CD4-positive, alpha-beta memory T cell (primary cell): ENCODE results near the gene PAK1. TPM values are rescaled to one million over a fixed set of nuclear protein-coding genes. Genes with fewer than 3 reads are reported as not detected.

ENCODE experiments used
- CTCF ChIA-PET: fragments of 350-600 bp; sonication (Branson Sonifier 250); formaldehyde crosslinking; loops from one replicate; lab custom pipeline; 2021; ENCODE audit warnings: inconsistent platforms; ENCODE audit not compliant: partially characterized antibody; lab: Charles Lee
- POLR2A ChIA-PET: fragments of 350-600 bp; sonication (Branson Sonifier 250); formaldehyde crosslinking; loops from one replicate; lab custom pipeline; 2021; ENCODE audit not compliant: partially characterized antibody; lab: Charles Lee
- DNase-seq, 5 donors: peaks; one replicate each; pipeline versions ENCODE4 v3.0.0 to v3.0.0-alpha.2; 2020 to 2022; ENCODE audit warnings: mixed read lengths in 1 of 5
- H3K27ac ChIP-seq: one replicate; pipeline ENCODE4 v1.7.0; 2013; ENCODE audit warnings: low read depth, low read length
- H3K27me3 ChIP-seq: 2 replicates; pipeline ENCODE4 v1.7.0; 2013; ENCODE audit warnings: mild to moderate bottlenecking, low read length, moderate library complexity; ENCODE audit not compliant: insufficient read depth
- H3K36me3 ChIP-seq: 2 replicates; pipeline ENCODE4 v1.7.0; 2013; ENCODE audit warnings: mild to moderate bottlenecking, low read length, moderate library complexity; ENCODE audit not compliant: insufficient read depth
- H3K4me1 ChIP-seq: 2 replicates; pipeline ENCODE4 v1.7.0; 2013; ENCODE audit warnings: mild to moderate bottlenecking, low read length, moderate library complexity; ENCODE audit not compliant: insufficient read depth
- H3K4me3 ChIP-seq, 2 donors: one replicate each; pipeline ENCODE4 v1.7.0; 2013; ENCODE audit warnings: low read length in 2 of 2, mild to moderate bottlenecking in 1 of 2
- H3K9me3 ChIP-seq, 2 donors: one replicate each; pipeline ENCODE4 v1.7.0; 2013; ENCODE audit warnings: low read length in 2 of 2, control low read depth in 1 of 2; ENCODE audit not compliant: control insufficient read depth in 1 of 2
- H3K27ac Mint-ChIP-seq, 7 donors: one replicate each; pipeline ENCODE4 v1.8.0; 2020 to 2021; ENCODE audit warnings: mixed read lengths in 7 of 7, mild to moderate bottlenecking in 6 of 7, inconsistent platforms in 3 of 7, moderate library complexity in 3 of 7
- H3K27me3 Mint-ChIP-seq, 2 donors: one replicate each; pipeline ENCODE4 v1.8.0; 2020 to 2021; ENCODE audit warnings: mixed read lengths in 2 of 2
- H3K36me3 Mint-ChIP-seq, 2 donors: one replicate each; pipeline ENCODE4 v1.8.0; 2020 to 2021; ENCODE audit warnings: mixed read lengths in 2 of 2, inconsistent platforms in 1 of 2, mild to moderate bottlenecking in 1 of 2
- H3K4me1 Mint-ChIP-seq, 4 donors: one replicate each; pipeline ENCODE4 v1.8.0; 2020 to 2021; ENCODE audit warnings: mixed read lengths in 4 of 4, mild to moderate bottlenecking in 1 of 4
- H3K4me3 Mint-ChIP-seq, 8 donors: one replicate each; pipeline ENCODE4 v1.8.0; 2020 to 2021; ENCODE audit warnings: mixed read lengths in 8 of 8, mild to moderate bottlenecking in 7 of 8, moderate library complexity in 6 of 8, inconsistent platforms in 3 of 8
- H3K9me3 Mint-ChIP-seq, 8 donors: one replicate each; pipeline ENCODE4 v1.8.0; 2020 to 2021; ENCODE audit warnings: mixed read lengths in 8 of 8, mild to moderate bottlenecking in 5 of 8, inconsistent platforms in 3 of 8, moderate library complexity in 1 of 8
- intact Hi-C: fragments of 100-400 bp; cut with micrococcal nuclease; formaldehyde crosslinking; loops from one replicate; pipeline ENCODE4 v1.15.1; 2023
- polyA plus RNA-seq, 2 donors: library from polyadenylated mRNA; unstranded; fragments of 300-500 nt; fragmentation: Illumina TruSeq; gene quantifications; one replicate each; pipeline ENCODE4 v1.2.3, GENCODE V29; 2021
- total RNA-seq, 2 experiments: library from RNA; stranded (reverse); gene quantifications; one replicate each; pipeline ENCODE4 v1.2.3, GENCODE V29; 2021

PAK1 gene
- total and polyA plus RNA-seq, 4 experiments from 2014 or later: 9.3 to 10.4 (median 9.7) TPM

DNA sequence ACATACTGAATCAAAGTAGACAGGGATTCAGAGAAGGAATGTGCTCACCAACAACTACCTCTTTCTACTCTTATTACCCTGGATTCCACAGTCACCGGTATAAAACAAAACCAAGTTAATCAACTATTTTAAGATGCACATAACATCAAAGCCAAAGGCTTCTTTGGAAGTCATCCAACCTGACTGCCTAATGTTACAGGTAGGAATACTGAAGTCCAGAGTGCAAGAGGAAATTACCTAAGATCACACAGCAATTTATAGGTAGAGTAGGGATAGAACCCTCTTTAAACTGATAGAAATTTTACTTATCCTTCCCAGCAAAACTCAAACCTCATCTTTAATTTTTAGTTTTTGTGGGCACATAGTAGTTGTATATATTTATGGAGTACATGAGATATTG lies 76.3 kb downstream of the PAK1 start:
- no peak overlapping the region for H3K27ac Mint-ChIP-seq
- POLR2A ChIA-PET: no interaction called here
- H3K4me3 Mint-ChIP-seq: no peak overlapping the region

DNA sequence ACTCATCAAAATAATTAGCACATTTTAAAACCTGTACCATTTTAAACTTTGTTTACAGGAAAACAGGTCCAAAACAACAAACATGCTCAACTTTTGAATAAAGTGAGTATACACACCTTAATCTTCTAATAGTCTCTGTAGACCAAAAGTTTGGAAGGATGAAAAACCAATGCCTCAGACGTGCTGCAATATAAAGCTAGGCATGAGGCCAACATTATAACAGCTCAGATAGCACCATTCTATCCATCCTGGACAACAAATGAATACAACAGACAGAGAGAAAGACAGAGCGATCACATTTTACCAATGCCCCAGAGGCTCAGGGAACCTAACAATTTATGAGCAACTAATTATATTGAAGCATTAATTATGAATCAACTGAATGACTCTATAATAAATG lies 77.0 kb downstream of the PAK1 start:
- Mint-ChIP-seq H3K27me3 (no peaks in the 10 kb centered on the region), H3K36me3 (peaks cover 0 to 8% of the 10 kb centered on the region in 2 donors), H3K4me1 (no peaks in the 10 kb centered on the region), H3K4me3 (no peak overlapping the region), H3K27ac (no peak overlapping the region), H3K9me3 (no peaks in the 10 kb centered on the region)
- POLR2A ChIA-PET: no interaction called here
- Histone ChIP-seq H3K27me3 (no peaks in the 10 kb centered on the region), H3K27ac (no peak overlapping the region), H3K4me1 (no peaks in the 10 kb centered on the region), H3K9me3 (no peaks in the 10 kb centered on the region), H3K36me3 (no peaks in the 10 kb centered on the region), H3K4me3 (no peak overlapping the region)
- intact Hi-C loops: no loop called here
- DNase-seq: no peak
- CTCF ChIA-PET: no interaction called here

More for the DNA sequence above, 76.3 kb downstream of the PAK1 start:
- H3K9me3 ChIP-seq: no peaks in the 10 kb centered on the region
- intact Hi-C loops: no loop called here
- H3K36me3 Mint-ChIP-seq: peaks cover 0 to 5% of the 10 kb centered on the region in 2 donors
- no peaks in the 10 kb centered on the region for H3K4me1 ChIP-seq
- no peaks in the 10 kb centered on the region for H3K27me3 Mint-ChIP-seq
- H3K4me3 ChIP-seq: no peak overlapping the region
- no peaks in the 10 kb centered on the region for H3K27me3 ChIP-seq
- CTCF ChIA-PET: no interaction called here
- H3K9me3 Mint-ChIP-seq: no peaks in the 10 kb centered on the region
- no peaks in the 10 kb centered on the region for H3K36me3 ChIP-seq
- DNase-seq: no peak
- no peak overlapping the region for H3K27ac ChIP-seq
- H3K4me1 Mint-ChIP-seq: no peaks in the 10 kb centered on the region

DNA sequence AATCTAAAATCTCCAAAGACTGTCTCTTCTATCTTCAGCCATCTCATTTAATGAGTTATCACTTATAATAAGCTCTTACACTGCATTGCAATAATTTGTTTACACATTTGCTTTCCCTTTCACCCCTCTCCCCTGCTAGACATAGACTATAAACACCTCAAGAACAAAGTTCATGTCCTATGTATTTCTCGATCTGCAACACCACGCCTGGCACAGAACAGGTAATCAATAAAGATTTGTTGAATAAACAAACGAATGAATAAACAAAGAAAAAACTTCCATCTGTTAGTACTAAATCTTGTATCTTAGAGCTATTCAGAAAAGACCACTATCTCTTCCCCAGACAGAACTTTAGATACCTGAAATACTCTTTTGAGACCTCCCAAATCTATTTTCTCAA lies 77.6 kb downstream of the PAK1 start:
- Mint-ChIP-seq H3K4me1 (no peaks in the 10 kb centered on the region), H3K27me3 (no peaks in the 10 kb centered on the region), H3K27ac (no peak overlapping the region), H3K9me3 (no peaks in the 10 kb centered on the region), H3K36me3 (peaks cover 0 to 12% of the 10 kb centered on the region in 2 donors), H3K4me3 (no peak overlapping the region)
- intact Hi-C loops: no loop called here
- POLR2A ChIA-PET: no interaction called here
- Histone ChIP-seq H3K27me3 (no peaks in the 10 kb centered on the region), H3K27ac (no peak overlapping the region), H3K4me1 (no peaks in the 10 kb centered on the region), H3K36me3 (no peaks in the 10 kb centered on the region), H3K4me3 (no peak overlapping the region), H3K9me3 (no peaks in the 10 kb centered on the region)
- no peak for DNase-seq
- CTCF ChIA-PET: no interaction called here

DNA sequence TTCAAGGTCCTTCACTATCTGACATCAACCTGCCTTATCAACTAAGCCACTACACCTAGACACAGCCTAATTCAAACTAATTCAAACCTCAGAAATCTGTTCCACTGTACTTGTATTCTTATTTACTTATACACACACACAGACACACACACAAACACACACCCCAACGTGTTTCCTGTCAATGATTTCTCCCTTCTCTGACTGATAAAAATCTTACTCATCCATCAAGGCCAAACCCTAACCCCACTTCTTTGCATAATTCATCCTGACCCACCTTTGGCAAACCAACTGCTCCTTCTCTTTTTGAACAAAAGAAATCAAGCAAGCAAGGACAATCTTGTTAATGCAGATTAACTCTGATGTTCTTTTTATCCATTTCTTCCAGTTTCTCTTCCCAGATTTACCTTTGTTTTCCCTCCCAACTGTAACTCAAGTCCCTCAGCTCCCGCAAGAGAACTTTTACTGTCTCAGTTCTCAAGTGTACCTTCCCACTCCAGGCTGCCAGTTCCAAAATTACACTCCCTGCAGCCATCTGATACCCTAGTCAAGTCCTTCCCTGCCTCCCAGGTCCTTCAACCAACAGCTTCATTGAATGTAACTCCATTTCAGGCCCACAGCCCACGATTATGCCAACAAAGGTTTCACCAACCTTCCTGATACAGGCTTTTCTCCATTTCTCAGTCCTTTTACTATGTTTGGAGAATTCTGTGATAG lies 78.3 kb downstream of the PAK1 start:
- H3K36me3 Mint-ChIP-seq: peaks cover 2 to 17% of the 10 kb centered on the region in 2 donors
- CTCF ChIA-PET: no interaction called here
- intact Hi-C loops: no loop called here

GRCh38 chr11:77392842-77393241 lies 81.1 kb downstream of the PAK1 start:
- Mint-ChIP-seq H3K4me3 (no peak overlapping the region), H3K4me1 (no peaks in the 10 kb centered on the region), H3K36me3 (peaks cover 4 to 24% of the 10 kb centered on the region in 2 donors), H3K9me3 (no peaks in the 10 kb centered on the region), H3K27me3 (no peaks in the 10 kb centered on the region), H3K27ac (no peak overlapping the region)
- Histone ChIP-seq H3K36me3 (no peaks in the 10 kb centered on the region), H3K9me3 (no peaks in the 10 kb centered on the region), H3K27me3 (no peaks in the 10 kb centered on the region), H3K4me1 (no peaks in the 10 kb centered on the region), H3K4me3 (no peak overlapping the region), H3K27ac (no peak overlapping the region)
- POLR2A ChIA-PET: no interaction called here
- CTCF ChIA-PET: interaction anchor here (0.6 kb wide), 1 partner anchor 213 kb away, joined by 4 read pairs; no protein-coding TSS in a partner anchor
- intact Hi-C loops: no loop called here
- DNase-seq: no peak

More for the DNA sequence above, 78.3 kb downstream of the PAK1 start:
- DNase-seq: no peak
- H3K4me1 Mint-ChIP-seq: no peaks in the 10 kb centered on the region
- H3K4me3 Mint-ChIP-seq: no peak overlapping the region
- Histone ChIP-seq H3K4me1 (no peaks in the 10 kb centered on the region), H3K27ac (no peak overlapping the region), H3K9me3 (no peaks in the 10 kb centered on the region), H3K27me3 (no peaks in the 10 kb centered on the region), H3K4me3 (no peak overlapping the region), H3K36me3 (no peaks in the 10 kb centered on the region)
- POLR2A ChIA-PET: no interaction called here
- H3K27ac Mint-ChIP-seq: no peak overlapping the region
- no peaks in the 10 kb centered on the region for H3K27me3 Mint-ChIP-seq
- H3K9me3 Mint-ChIP-seq: no peaks in the 10 kb centered on the region

DNA sequence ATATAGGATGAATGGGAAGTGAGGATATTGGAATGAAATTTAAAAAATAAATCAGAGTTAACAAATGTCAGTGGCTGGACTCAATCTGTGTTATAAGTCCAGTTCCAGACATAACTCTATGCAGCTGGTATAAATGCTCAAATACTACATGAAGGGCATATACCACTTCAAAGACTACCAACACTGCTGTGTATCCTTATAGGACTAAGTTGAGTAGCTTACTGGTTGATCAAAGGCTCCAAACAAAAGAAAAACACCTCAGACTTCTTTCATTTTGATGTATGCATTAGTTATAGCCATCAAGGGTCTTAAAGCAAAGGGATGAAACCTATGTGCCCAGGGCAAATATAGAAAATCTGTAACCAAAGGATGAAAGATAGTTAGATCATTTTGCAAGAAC lies 86.2 kb downstream of the PAK1 start:
- Histone ChIP-seq H3K27ac (no peak overlapping the region), H3K9me3 (no peaks in the 10 kb centered on the region), H3K4me3 (no peak overlapping the region), H3K4me1 (no peaks in the 10 kb centered on the region), H3K27me3 (no peaks in the 10 kb centered on the region), H3K36me3 (no peaks in the 10 kb centered on the region)
- Mint-ChIP-seq H3K4me3 (no peak overlapping the region), H3K27ac (no peak overlapping the region), H3K36me3 (peaks cover 4 to 37% of the 10 kb centered on the region in 2 donors), H3K9me3 (no peaks in the 10 kb centered on the region), H3K4me1 (peaks cover 0 to 2% (median 0%) of the 10 kb centered on the region in 4 donors), H3K27me3 (no peaks in the 10 kb centered on the region)
- intact Hi-C loops: no loop called here
- ChIA-PET CTCF (no interaction called here), POLR2A (no interaction called here)
- no peak for DNase-seq

DNA sequence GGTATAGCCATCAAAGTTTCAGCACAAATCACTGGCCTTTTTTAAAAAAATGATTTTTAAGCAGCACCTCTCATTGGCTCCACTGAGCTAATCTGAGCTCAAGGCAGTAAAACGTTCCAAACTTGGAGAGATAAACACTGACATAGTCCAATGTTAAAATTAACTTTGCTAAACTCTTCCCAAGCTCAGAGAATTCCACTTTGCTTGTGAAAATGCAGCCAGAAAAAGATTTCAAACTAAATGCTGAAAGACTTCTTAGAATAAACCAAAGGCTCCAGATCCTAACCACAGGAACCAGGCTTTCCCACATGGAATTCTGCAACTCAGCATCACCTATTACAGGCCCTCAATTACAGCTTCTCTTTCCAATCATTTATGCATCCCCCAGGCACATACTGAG lies 87.7 kb downstream of the PAK1 start:
- intact Hi-C loops: no loop called here
- H3K36me3 Mint-ChIP-seq: peaks cover 4 to 29% of the 10 kb centered on the region in 2 donors
- H3K27ac Mint-ChIP-seq: no peak overlapping the region
- no peaks in the 10 kb centered on the region for H3K36me3 ChIP-seq
- no peaks in the 10 kb centered on the region for H3K4me1 ChIP-seq
- ChIA-PET POLR2A (no interaction called here), CTCF (no interaction called here)
- H3K27ac ChIP-seq: no peak overlapping the region
- H3K27me3 ChIP-seq: no peaks in the 10 kb centered on the region
- H3K9me3 ChIP-seq: no peaks in the 10 kb centered on the region
- H3K27me3 Mint-ChIP-seq: no peaks in the 10 kb centered on the region
- no peak overlapping the region for H3K4me3 Mint-ChIP-seq
- peaks cover 0 to 2% (median 0%) of the 10 kb centered on the region in 4 donors for H3K4me1 Mint-ChIP-seq
- H3K4me3 ChIP-seq: no peak overlapping the region
- H3K9me3 Mint-ChIP-seq: no peaks in the 10 kb centered on the region
- no peak for DNase-seq
